H1 (cell line): ENCODE data around the gene SEC16A. TPM values are rescaled to one million over a fixed set of nuclear protein-coding genes. Genes with fewer than 3 reads are reported as not detected.

Source experiments
- CTCF ChIA-PET: fragments of 300-600 bp; sonication (Branson Sonifier 250); formaldehyde crosslinking; loops from one replicate; lab custom pipeline; 2021; ENCODE audit not compliant: partially characterized antibody; lab: Charles Lee
- POLR2A ChIA-PET: fragments of 300-600 bp; sonication (Branson Sonifier 250); formaldehyde crosslinking; loops from one replicate; lab custom pipeline; 2021; ENCODE audit warnings: inconsistent platforms; ENCODE audit not compliant: partially characterized antibody; lab: Charles Lee
- DNase-seq, 2 experiments: peaks; one replicate each; pipeline versions ENCODE4 v3.0.0 to v3.0.0-alpha.2; 2010 to 2022; ENCODE audit warnings: low spot score in 2 of 2, low read depth in 1 of 2, mixed read lengths in 1 of 2
- FAIRE-seq: peaks from 2 replicates; lab custom pipeline; 2011; peaks lifted over from hg19 to GRCh38; lab: Jason Lieb, UNC
- H2AFZ ChIP-seq: 2 replicates; pipeline ENCODE4 v1.8.1; 2012; ENCODE audit warnings: low read length, inconsistent platforms
- H2AK5ac ChIP-seq: 2 replicates; pipeline ENCODE4 v1.6.1; 2013; ENCODE audit warnings: low read depth, low read length
- H2BK120ac ChIP-seq: replicated peaks from 2 replicates; pipeline ENCODE3; 2013; ENCODE audit warnings: low read depth, low read length, inconsistent platforms
- H2BK12ac ChIP-seq: 2 replicates; pipeline ENCODE4 v1.6.1; 2013; ENCODE audit warnings: low read depth, low read length
- H2BK15ac ChIP-seq: 2 replicates; pipeline ENCODE4 v1.6.1; 2013; ENCODE audit warnings: low read length
- H2BK20ac ChIP-seq: 2 replicates; pipeline ENCODE4 v1.6.1; 2013; ENCODE audit warnings: low read length
- H2BK5ac ChIP-seq: 2 replicates; pipeline ENCODE4 v1.6.1; 2013; ENCODE audit warnings: low read depth, low read length
- H3K14ac ChIP-seq: 2 replicates; pipeline ENCODE4 v1.6.1; 2013; ENCODE audit warnings: inconsistent platforms; ENCODE audit not compliant: insufficient read length
- H3K18ac ChIP-seq: 2 replicates; pipeline ENCODE4 v1.6.1; 2013; ENCODE audit warnings: low read length; ENCODE audit errors: extremely low read depth
- H3K23ac ChIP-seq: 2 replicates; pipeline ENCODE4 v1.6.1; 2013; ENCODE audit warnings: inconsistent platforms; ENCODE audit not compliant: insufficient read length
- H3K23me2 ChIP-seq: 2 replicates; pipeline ENCODE4 v1.6.1; 2013; ENCODE audit warnings: low read depth, low read length
- H3K27ac ChIP-seq: 2 replicates; pipeline ENCODE4 v1.6.1; 2011; ENCODE audit warnings: low read depth, low read length, inconsistent platforms
- H3K27me3 ChIP-seq, 4 experiments: replicated peaks in 1 of 4; 1 replicate in 1 of 4; 2 replicates in 3 of 4; pipeline versions ENCODE4 v1.6.1 to v1.8.1; 2011 to 2013; ENCODE audit warnings: low read length in 3 of 4, mild to moderate bottlenecking in 3 of 4, inconsistent platforms in 2 of 4, mixed read lengths in 2 of 4, moderate library complexity in 1 of 4; ENCODE audit not compliant: control insufficient read depth in 3 of 4, insufficient read depth in 3 of 4; ENCODE audit errors: extremely low read depth in 1 of 4
- H3K36me3 ChIP-seq, 4 experiments: 2 replicates each; pipeline versions ENCODE4 v1.6.1 to v1.8.1; 2011 to 2013; ENCODE audit warnings: mild to moderate bottlenecking in 4 of 4, low read length in 3 of 4, moderate library complexity in 2 of 4, control low read depth in 1 of 4, inconsistent platforms in 1 of 4; ENCODE audit not compliant: insufficient read depth in 4 of 4, control insufficient read depth in 2 of 4
- H3K4ac ChIP-seq: replicated peaks from 2 replicates; pipeline ENCODE3; 2013; ENCODE audit warnings: low read length, low read depth, mixed read lengths, inconsistent platforms; ENCODE audit not compliant: insufficient read length
- H3K4me1 ChIP-seq, 4 experiments: replicated peaks in 1 of 4; 1 replicate in 1 of 4; 2 replicates in 3 of 4; pipeline versions ENCODE4 v1.6.1 to v1.8.1; 2011 to 2013; ENCODE audit warnings: low read length in 3 of 4, inconsistent platforms in 2 of 4, mixed read lengths in 1 of 4; ENCODE audit not compliant: insufficient read depth in 4 of 4, control insufficient read depth in 3 of 4
- H3K4me2 ChIP-seq, 2 experiments: 2 replicates each; pipeline versions ENCODE4 v1.6.1 to v1.8.1; 2011 to 2013; ENCODE audit warnings: low read depth in 2 of 2, low read length in 2 of 2, control low read depth in 1 of 2, inconsistent platforms in 1 of 2, mild to moderate bottlenecking in 1 of 2; ENCODE audit not compliant: insufficient read depth in 1 of 2
- H3K4me3 ChIP-seq, 4 experiments: fragments of 200-600, 300-600 bp in 1 of 4; sonication (generic), shearing (Covaris generic), sonication (Bioruptor Twin) in 1 of 4; 2 replicates each; pipeline versions ENCODE4 v1.5.1 to v1.8.1; 2011 to 2016; ENCODE audit warnings: low read length in 4 of 4, low read depth in 3 of 4, control low read depth in 2 of 4, inconsistent platforms in 2 of 4, mild to moderate bottlenecking in 2 of 4, mixed read lengths in 1 of 4, moderate library complexity in 1 of 4; ENCODE audit not compliant: insufficient read depth in 2 of 4; ENCODE audit errors: extremely low read depth in 1 of 4
- H3K56ac ChIP-seq: replicated peaks from 2 replicates; pipeline ENCODE3; 2013; ENCODE audit warnings: low read depth, mild to moderate bottlenecking, mixed read lengths, low read length, inconsistent platforms; ENCODE audit not compliant: insufficient read length
- H3K79me1 ChIP-seq: 2 replicates; pipeline ENCODE4 v1.6.1; 2013; ENCODE audit warnings: low read depth, low read length, control low read depth
- H3K79me2 ChIP-seq, 2 experiments: 2 replicates each; pipeline versions ENCODE4 v1.6.1 to v1.8.1; 2012 to 2013; ENCODE audit warnings: low read length in 2 of 2, mild to moderate bottlenecking in 2 of 2, inconsistent platforms in 1 of 2; ENCODE audit not compliant: insufficient read depth in 2 of 2, control insufficient read depth in 1 of 2
- H3K9ac ChIP-seq, 4 experiments: replicated peaks in 1 of 4; 1 replicate in 1 of 4; 2 replicates in 3 of 4; pipeline versions ENCODE4 v1.6.1 to v1.8.1; 2011 to 2013; ENCODE audit warnings: low read depth in 3 of 4, low read length in 3 of 4, control low read depth in 2 of 4, mild to moderate bottlenecking in 2 of 4, moderate library complexity in 2 of 4, inconsistent platforms in 1 of 4; ENCODE audit errors: extremely low read depth in 1 of 4
- H3K9me3 ChIP-seq, 2 experiments: 2 replicates each; pipeline versions ENCODE4 v1.6.1 to v1.8.1; 2012 to 2013; ENCODE audit warnings: mild to moderate bottlenecking in 2 of 2, moderate library complexity in 2 of 2, control low read depth in 1 of 2, inconsistent platforms in 1 of 2, low read depth in 1 of 2, low read length in 1 of 2, mixed read lengths in 1 of 2; ENCODE audit not compliant: insufficient read depth in 2 of 2
- H4K20me1 ChIP-seq, 2 experiments: replicated peaks in 1 of 2; 2 replicates each; pipeline versions ENCODE3 to v1.8.1; 2011 to 2013; ENCODE audit warnings: inconsistent platforms in 2 of 2, low read length in 2 of 2, mild to moderate bottlenecking in 1 of 2; ENCODE audit not compliant: insufficient read depth in 2 of 2, control insufficient read depth in 1 of 2
- H4K5ac ChIP-seq: 2 replicates; pipeline ENCODE4 v1.6.1; 2013; ENCODE audit warnings: low read length, low read depth, mixed read lengths, inconsistent platforms; ENCODE audit not compliant: insufficient read length
- H4K8ac ChIP-seq: 2 replicates; pipeline ENCODE4 v1.8.0; 2013; ENCODE audit warnings: mild to moderate bottlenecking, moderate library complexity, low read length, inconsistent platforms; ENCODE audit not compliant: insufficient read depth; ENCODE audit errors: extremely low read depth
- H4K91ac ChIP-seq: replicated peaks from 2 replicates; pipeline ENCODE3; 2013; ENCODE audit warnings: low read length, mixed read lengths, inconsistent platforms; ENCODE audit not compliant: insufficient read length
- CTCF ChIP-seq, 3 experiments: IDR thresholded peaks; 1 replicate in 2 of 3; 2 replicates in 1 of 3; pipeline versions ENCODE4 v1.5.1 to v1.6.1; 2011; ENCODE audit warnings: low read length in 3 of 3, mild to moderate bottlenecking in 3 of 3, inconsistent platforms in 2 of 3, low read depth in 1 of 3, moderate library complexity in 1 of 3; ENCODE audit not compliant: insufficient read depth in 1 of 3; ENCODE audit errors: control extremely low read depth in 1 of 3
- E2F6 ChIP-seq: IDR thresholded peaks from 2 replicates; pipeline ENCODE4 v1.6.1; 2012; ENCODE audit warnings: inconsistent platforms
- HDAC2 ChIP-seq, 2 experiments: fragments of 300-600 bp in 1 of 2; sonication (generic) in 1 of 2; IDR thresholded peaks; 2 replicates each; pipeline ENCODE4 v1.6.1; 2011 to 2012; ENCODE audit warnings: low read depth in 2 of 2, low read length in 2 of 2, mild to moderate bottlenecking in 2 of 2, moderate library complexity in 2 of 2, borderline replicate concordance in 1 of 2, inconsistent platforms in 1 of 2
- POU5F1 ChIP-seq: IDR thresholded peaks from 2 replicates; pipeline ENCODE4 v1.6.1; 2011; ENCODE audit warnings: low read depth, mild to moderate bottlenecking, low read length, moderate library complexity
- RAD21 ChIP-seq, 2 experiments: IDR thresholded peaks in 1 of 2; conservative IDR thresholded peaks in 1 of 2; 2 replicates each; pipeline ENCODE4 v1.6.1; 2011; ENCODE audit warnings: low read depth in 2 of 2, low read length in 2 of 2, improper control_type of control experiment in 1 of 2, inconsistent platforms in 1 of 2, mild to moderate bottlenecking in 1 of 2, moderate library complexity in 1 of 2
- RBBP5 ChIP-seq: IDR thresholded peaks from 2 replicates; pipeline ENCODE4 v1.7.1; 2012; ENCODE audit warnings: low read depth, mild to moderate bottlenecking, inconsistent platforms, low read length, moderate library complexity, borderline replicate concordance
- SP4 ChIP-seq: IDR thresholded peaks from 2 replicates; pipeline ENCODE4 v1.6.1; 2012; ENCODE audit warnings: low read length, inconsistent platforms
- WGBS, 2 experiments: shearing (Covaris generic) in 1 of 2; methylation state at CpG; one replicate each; pipeline versions ENCODE4 v1.1.6 to v1.1.7; 2013 to 2015; ENCODE audit warnings: low lambda C conversion rate in 2 of 2, mixed read lengths in 2 of 2, inconsistent platforms in 1 of 2, low coverage in 1 of 2, missing lambda C conversion rate in 1 of 2; ENCODE audit not compliant: insufficient replicate concordance in 2 of 2, insufficient coverage in 1 of 2, insufficient read length in 1 of 2; ENCODE audit errors: extremely low coverage in 1 of 2, missing lambda C conversion rate in 1 of 2; 5-methylcytosine and 5-hydroxymethylcytosine counted together
- polyA plus RNA-seq, 7 experiments: library from polyadenylated mRNA; depleted of rRNA in 3 of 7; stranded (reverse) in 5 of 7; unstranded in 2 of 7; fragments of >200 nt in 5 of 7; fragments of 200-250 nt in 2 of 7; gene quantifications; 1 replicate in 5 of 7; 2 replicates in 1 of 7; 4 replicates in 1 of 7; pipeline versions ENCODE4 v1.2.1 to v1.2.3, GENCODE V29; 2011 to 2013; ENCODE audit warnings: missing spikeins in 2 of 7, mixed read lengths in 2 of 7
- total RNA-seq: library from RNA; stranded (reverse); fragmentation: NEBNext Ultra II Directional; extraction: Animal tissue kit (Norgen Biotek cat#: 25700); gene quantifications from 2 replicates; pipeline ENCODE4 v1.2.1, GENCODE V29; 2021

SEC16A gene
- total and polyA plus RNA-seq, 2 of the 8 experiments (the other 6 are each of a cell fraction or from before 2014, with no cell fraction given), result 21.6 to 49.0 TPM

DNA sequence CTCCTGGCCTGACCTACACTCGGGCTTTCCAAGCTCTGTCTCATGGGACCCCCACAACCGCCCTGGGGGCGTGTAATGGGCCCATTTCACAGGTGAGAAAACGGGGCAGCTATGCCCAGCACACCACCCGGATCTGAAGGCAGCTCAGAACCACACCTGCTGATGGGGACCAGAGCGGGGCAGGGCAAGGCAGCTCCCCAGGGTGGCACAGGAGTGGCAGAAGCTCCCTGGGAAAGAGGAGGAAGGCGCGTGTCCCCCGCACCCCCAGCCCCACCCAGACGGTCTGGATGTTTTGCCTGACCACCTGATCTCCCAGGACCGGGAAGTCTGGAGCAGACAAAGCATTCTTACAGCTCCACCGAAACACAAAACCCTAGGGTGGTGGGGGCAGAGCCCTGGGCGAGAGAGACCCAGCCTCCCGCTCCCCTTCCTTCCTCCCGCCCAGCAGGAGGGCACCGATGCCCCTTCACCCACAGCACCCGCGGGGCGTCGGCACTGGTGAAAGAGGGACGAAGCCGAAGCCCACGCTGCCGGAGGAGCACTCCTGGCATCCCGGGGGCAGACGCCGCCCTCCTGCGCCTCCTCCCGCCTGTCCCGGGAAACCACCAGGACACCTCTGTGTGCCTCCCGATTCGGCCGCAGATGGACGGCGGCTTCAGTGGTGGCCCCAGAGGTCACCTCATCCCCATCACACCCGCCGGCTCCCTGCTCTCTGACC is 48.5 kb upstream of the SEC16A start:
- WGBS, 2 experiments, result 86% methylated on average over 23 of the region's 37 CpGs; no CpG with 5 or more reads in 1 of the 2 experiments
- H3K4me3 ChIP-seq, result no peak overlapping the region
- no peak for FAIRE-seq
- H2AK5ac ChIP-seq, result no peak overlapping the region
- H2BK20ac ChIP-seq, result no peak overlapping the region
- H3K27me3 ChIP-seq, result no peaks in the 10 kb centered on the region
- H3K9ac ChIP-seq, result no peak overlapping the region; a peak in 1 of 7 replicates
- H3K9me3 ChIP-seq, result peaks cover 0 to 6% of the 10 kb centered on the region in 2 experiments; a peak in 2 of 4 replicates
- no peak overlapping the region for H3K4me2 ChIP-seq
- no peak overlapping the region for H2BK5ac ChIP-seq
- POLR2A ChIA-PET, result interaction anchor here (1.0 kb wide), 1 partner anchor 10 kb away, joined by 4 read pairs; no protein-coding TSS in a partner anchor
- no peak overlapping the region for H2BK12ac ChIP-seq
- H2BK15ac ChIP-seq, result no peak overlapping the region
- no peak overlapping the region for H3K56ac ChIP-seq
- H2AFZ ChIP-seq, result no peak overlapping the region
- H4K5ac ChIP-seq, result no peak overlapping the region
- peaks cover 0 to 5% (median 0%) of the 10 kb centered on the region in 4 experiments; a peak in 1 of 8 replicates for H3K36me3 ChIP-seq
- peaks cover 0 to 80% of the 10 kb centered on the region in 2 experiments; a peak in 3 of 4 replicates for H3K79me2 ChIP-seq
- H3K18ac ChIP-seq, result no peak overlapping the region
- H2BK120ac ChIP-seq, result no peak overlapping the region
- no peak for DNase-seq
- H4K8ac ChIP-seq, result peak overlapping the region; percentile 57
- no peak overlapping the region for H3K23ac ChIP-seq
- no peak overlapping the region for H4K91ac ChIP-seq
- peaks cover 17% of the 10 kb centered on the region for H3K79me1 ChIP-seq
- H3K4ac ChIP-seq, result no peak overlapping the region
- H3K23me2 ChIP-seq, result no peaks in the 10 kb centered on the region
- no peak overlapping the region for H3K27ac ChIP-seq
- peaks cover 0 to 22% (median 14%) of the 10 kb centered on the region in 4 experiments; a peak in 5 of 7 replicates for H3K4me1 ChIP-seq
- no peak overlapping the region for H3K14ac ChIP-seq
- CTCF ChIA-PET, result interaction anchor here (0.7 to 6.9 kb wide), 7 partner anchors 9 to 98 kb away, joined by 3 to 53 read pairs (median 6); no protein-coding TSS in a partner anchor
- H4K20me1 ChIP-seq, result peaks cover 17 to 32% of the 10 kb centered on the region in 2 experiments
- TF ChIP-seq CTCF (IDR thresholded peaks at IDR 0.05; ENCODE audit: control extremely low read depth in 1 of 3, insufficient read depth in 1 of 3, low read depth in 1 of 3, low read length in 3 of 3) (no peak), RBBP5 (no peak), SP4 (no peak), E2F6 (no peak), POU5F1 (no peak), RAD21 (IDR thresholded peaks at IDR 0.05 in 1 of 2, conservative IDR thresholded peaks at IDR 0.05 in 1 of 2; ENCODE audit: low read depth in 2 of 2, low read length in 2 of 2) (no peak), HDAC2 (IDR thresholded peaks at IDR 0.05; ENCODE audit: borderline replicate concordance in 1 of 2, low read depth in 2 of 2, low read length in 2 of 2) (no peak)
